Stimulated activated CD4-positive, alpha-beta T cell treated with anti-CD3 and anti-CD28 coated beads, TNF-alpha, amount 100 ng/mL, for 4 hours (primary cell): Measurements from ENCODE around the gene B3GAT1.
"Not testable (repeated sequence)": the region's sequence is repeated elsewhere in the genome, so short reads cannot be mapped to it uniquely, and the experiment has no call there.

ENCODE experiments used
- DNase-seq, 3 experiments: peaks; one replicate each; pipeline ENCODE4 v3.0.0-alpha.2; 2020; ENCODE audit warnings: low read depth in 3 of 3

The B3GAT1 gene

GRCh38 chr11:134412203-134413042, at the start of gene B3GAT1:
TSS of gene B3GAT1 (minus strand) at chr11:134412242. CDS start at chr11:134387659, 24,583 bp downstream.
- DNase-seq, result peak in 1 of 3 experiments; percentile 9

GRCh38 chr11:134461621-134462020, 49.6 kb upstream of the B3GAT1 start:
- no peak for DNase-seq

GRCh38 chr11:134460881-134461280, 48.8 kb upstream of the B3GAT1 start:
- no peak for DNase-seq

- no peak for DNase-seq
These were observed 48.1 kb upstream of the B3GAT1 start for GRCh38 chr11:134460062-134460561.

- DNase-seq, result no peak
These were observed 47.4 kb upstream of the B3GAT1 start for GRCh38 chr11:134459246-134460061.

- DNase-seq, result not testable (repeated sequence)
These were observed 45.5 kb upstream of the B3GAT1 start for GRCh38 chr11:134457411-134458007.

GRCh38 chr11:134455516-134455915, 43.5 kb upstream of the B3GAT1 start:
- DNase-seq, result no peak

GRCh38 chr11:134454146-134454690, 42.2 kb upstream of the B3GAT1 start:
- DNase-seq, result no peak

GRCh38 chr11:134453441-134453840, 41.4 kb upstream of the B3GAT1 start:
- no peak for DNase-seq

GRCh38 chr11:134452838-134453155, 40.8 kb upstream of the B3GAT1 start:
- no peak for DNase-seq

GRCh38 chr11:134452026-134452837, 40.2 kb upstream of the B3GAT1 start:
- DNase-seq, result no peak

- no peak for DNase-seq
These were observed 38.1 kb upstream of the B3GAT1 start for GRCh38 chr11:134450186-134450585.

GRCh38 chr11:134449713-134450112, 37.7 kb upstream of the B3GAT1 start:
- DNase-seq, result no peak

GRCh38 chr11:134449051-134449450, 37.0 kb upstream of the B3GAT1 start:
- DNase-seq, result no peak

- no peak for DNase-seq
These were observed 35.7 kb upstream of the B3GAT1 start for GRCh38 chr11:134447696-134448095.

- no peak for DNase-seq
These were observed 33.7 kb upstream of the B3GAT1 start for GRCh38 chr11:134445601-134446325.

GRCh38 chr11:134444160-134445108, 32.4 kb upstream of the B3GAT1 start:
- not testable (repeated sequence) for DNase-seq

- no peak for DNase-seq
These were observed 31.2 kb upstream of the B3GAT1 start for GRCh38 chr11:134443246-134443645.

GRCh38 chr11:134442246-134442645, 30.2 kb upstream of the B3GAT1 start:
- no peak for DNase-seq
